Suprapubic skin (tissue), 4 donors: ENCODE data around the gene FAM241A. TPM values are rescaled to one million over a fixed set of nuclear protein-coding genes. Genes with fewer than 3 reads are reported as not detected.
A peak's percentile ranks its signal among the peaks of the same experiment; 100 is the strongest.
"Not testable (repeated sequence)": the region's sequence is repeated elsewhere in the genome, so short reads cannot be mapped to it uniquely, and the experiment has no call there.

ENCODE experiments used
- DNase-seq, 2 donors: peaks; one replicate each; pipeline ENCODE4 v3.0.0-alpha.2; 2019; ENCODE audit warnings: low spot score in 2 of 2
- H3K27ac ChIP-seq: fragments of 200-600 bp; sonication (generic); one replicate; pipeline ENCODE4 v1.5.1; 2019
- H3K27me3 ChIP-seq: fragments of 200-600 bp; sonication (generic); one replicate; pipeline ENCODE4 v1.5.1; 2019
- H3K36me3 ChIP-seq: fragments of 200-600 bp; sonication (generic); one replicate; pipeline ENCODE4 v1.5.1; 2019
- H3K4me1 ChIP-seq: fragments of 200-600 bp; sonication (generic); one replicate; pipeline ENCODE4 v1.5.1; 2019
- H3K4me3 ChIP-seq: fragments of 200-600 bp; sonication (generic); one replicate; pipeline ENCODE4 v1.5.1; 2019; ENCODE audit warnings: mild to moderate bottlenecking
- H3K9me3 ChIP-seq: fragments of 200-600 bp; sonication (generic); one replicate; pipeline ENCODE4 v1.5.1; 2019
- EP300 ChIP-seq: sonication (generic); formaldehyde crosslinking; IDR thresholded peaks from one replicate; pipeline ENCODE4 v1.6.1; 2017; ENCODE audit warnings: antibody characterized with exemption
- POLR2A ChIP-seq, 2 donors: fragments of 450-650 bp; IDR thresholded peaks; one replicate each; pipeline ENCODE4 v1.6.1; 2017; ENCODE audit warnings: antibody characterized with exemption in 2 of 2, mild to moderate bottlenecking in 2 of 2, moderate library complexity in 2 of 2
- POLR2AphosphoS5 ChIP-seq, 3 donors: sonication (generic); formaldehyde crosslinking; IDR thresholded peaks; one replicate each; pipeline ENCODE4 v1.6.1; 2017; ENCODE audit warnings: antibody characterized with exemption in 3 of 3
- WGBS: methylation state at CpG from one replicate; pipeline ENCODE4 v1.1.5; 2018; 5-methylcytosine and 5-hydroxymethylcytosine counted together
- total RNA-seq, 4 donors: library from RNA; depleted of rRNA; stranded (reverse); fragments of >200 nt; gene quantifications; one replicate each; pipeline ENCODE4 v1.1.0, GENCODE V29; 2016
- TF ChIP-seq, protein P1 (sequence below), 2 donors: fragments of 200-600 bp in 1 of 2; fragments of 450-650 bp in 1 of 2; sonication (generic) in 1 of 2; IDR thresholded peaks; one replicate each; pipeline ENCODE4 v1.5.1; 2016 to 2019; ENCODE audit warnings: antibody characterized with exemption in 2 of 2, mild to moderate bottlenecking in 1 of 2, moderate library complexity in 1 of 2

The FAM241A gene
- total RNA-seq, 4 donors from 2014 or later: 2.8 to 3.7 (median 3.4) TPM

- TF ChIP-seq POLR2AphosphoS5 (IDR thresholded peaks at IDR 0.05): no peak
- TF ChIP-seq, protein P1, sequence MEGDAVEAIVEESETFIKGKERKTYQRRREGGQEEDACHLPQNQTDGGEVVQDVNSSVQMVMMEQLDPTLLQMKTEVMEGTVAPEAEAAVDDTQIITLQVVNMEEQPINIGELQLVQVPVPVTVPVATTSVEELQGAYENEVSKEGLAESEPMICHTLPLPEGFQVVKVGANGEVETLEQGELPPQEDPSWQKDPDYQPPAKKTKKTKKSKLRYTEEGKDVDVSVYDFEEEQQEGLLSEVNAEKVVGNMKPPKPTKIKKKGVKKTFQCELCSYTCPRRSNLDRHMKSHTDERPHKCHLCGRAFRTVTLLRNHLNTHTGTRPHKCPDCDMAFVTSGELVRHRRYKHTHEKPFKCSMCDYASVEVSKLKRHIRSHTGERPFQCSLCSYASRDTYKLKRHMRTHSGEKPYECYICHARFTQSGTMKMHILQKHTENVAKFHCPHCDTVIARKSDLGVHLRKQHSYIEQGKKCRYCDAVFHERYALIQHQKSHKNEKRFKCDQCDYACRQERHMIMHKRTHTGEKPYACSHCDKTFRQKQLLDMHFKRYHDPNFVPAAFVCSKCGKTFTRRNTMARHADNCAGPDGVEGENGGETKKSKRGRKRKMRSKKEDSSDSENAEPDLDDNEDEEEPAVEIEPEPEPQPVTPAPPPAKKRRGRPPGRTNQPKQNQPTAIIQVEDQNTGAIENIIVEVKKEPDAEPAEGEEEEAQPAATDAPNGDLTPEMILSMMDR (IDR thresholded peaks at IDR 0.05): no peak
- no peak for TF ChIP-seq POLR2A (IDR thresholded peaks at IDR 0.05)
- no peak for TF ChIP-seq EP300
- DNase-seq: no peak
- Histone ChIP-seq H3K9me3 (no peaks in the 10 kb centered on the region), H3K27ac (no peak overlapping the region), H3K27me3 (no peaks in the 10 kb centered on the region), H3K4me1 (peaks cover 2% of the 10 kb centered on the region), H3K4me3 (no peak overlapping the region), H3K36me3 (no peaks in the 10 kb centered on the region)
- whole genome bisulfite sequencing: 89% methylated on average over 13 of the region's 13 CpGs
Observed at GRCh38 chr4:112168719-112169500, 23.7 kb downstream of the FAM241A start.

DNA sequence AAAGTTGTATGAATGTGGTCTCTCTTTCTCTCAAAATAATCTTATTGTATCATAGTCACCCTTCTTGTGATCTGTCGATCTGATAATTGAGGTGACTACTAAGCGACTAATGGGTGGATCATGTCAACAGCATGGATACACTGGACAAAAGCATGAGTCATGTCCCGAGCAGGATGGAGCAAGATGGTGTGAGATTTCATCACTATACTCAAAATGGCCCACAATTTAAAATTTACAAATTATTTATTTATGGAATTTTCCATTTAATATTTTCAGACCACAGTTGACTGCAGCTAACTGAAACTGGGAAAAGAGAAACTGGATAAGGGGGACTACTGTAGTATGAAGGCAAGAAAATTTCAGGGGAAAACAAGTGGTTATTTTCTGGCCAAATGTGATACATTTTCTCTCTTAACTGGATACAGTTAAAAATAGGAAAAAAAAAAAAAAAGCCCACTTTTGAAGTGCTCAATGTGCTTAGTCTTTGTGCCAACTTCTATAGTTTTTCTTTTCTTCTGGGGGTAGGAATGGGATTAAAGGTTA is 25.3 kb downstream of the FAM241A start:
- H3K9me3 ChIP-seq: no peaks in the 10 kb centered on the region
- H3K4me1 ChIP-seq: peaks cover 2% of the 10 kb centered on the region
- H3K27me3 ChIP-seq: no peaks in the 10 kb centered on the region
- TF ChIP-seq POLR2AphosphoS5 (IDR thresholded peaks at IDR 0.05): no peak
- TF ChIP-seq, protein P1 (IDR thresholded peaks at IDR 0.05): no peak
- TF ChIP-seq POLR2A (IDR thresholded peaks at IDR 0.05): no peak
- no peak for TF ChIP-seq EP300
- no peak for DNase-seq
- H3K27ac ChIP-seq: no peak overlapping the region
- no peak overlapping the region for H3K4me3 ChIP-seq
- H3K36me3 ChIP-seq: no peaks in the 10 kb centered on the region
- 59% methylated on average over 3 of the region's 3 CpGs for WGBS

- not testable (repeated sequence) for DNase-seq, H3K36me3 ChIP-seq, H3K4me1 ChIP-seq, H3K9me3 ChIP-seq, H3K4me3 ChIP-seq, H3K27ac ChIP-seq, H3K27me3 ChIP-seq
- WGBS: 93% methylated on average over 16 of the region's 16 CpGs
Observed at GRCh38 chr4:112171051-112171763, 26.0 kb downstream of the FAM241A start.

DNA sequence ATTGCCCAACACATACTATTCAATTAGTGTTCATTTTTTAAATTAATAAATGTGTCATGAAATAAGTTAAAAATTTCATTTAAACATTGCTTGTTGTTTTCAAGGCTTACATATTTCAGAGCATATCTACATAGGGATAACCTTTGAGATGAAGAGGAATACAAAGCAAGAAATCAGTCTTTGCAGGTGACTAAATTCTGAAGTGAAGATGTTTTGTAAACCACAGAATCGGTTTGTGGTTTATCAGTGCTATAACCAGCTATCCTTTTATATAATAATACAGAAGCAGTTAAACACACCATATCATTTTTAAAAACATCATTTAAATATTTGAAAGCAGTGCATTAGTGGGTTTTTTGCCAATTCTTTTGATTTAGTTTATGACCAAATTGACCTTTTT is 26.9 kb downstream of the FAM241A start:
- Histone ChIP-seq H3K27ac (no peak overlapping the region), H3K9me3 (no peaks in the 10 kb centered on the region), H3K4me3 (no peak overlapping the region), H3K27me3 (no peaks in the 10 kb centered on the region), H3K4me1 (peaks cover 2% of the 10 kb centered on the region), H3K36me3 (no peaks in the 10 kb centered on the region)
- WGBS: 93% methylated on average over 1 of the region's 1 CpG
- TF ChIP-seq POLR2A (IDR thresholded peaks at IDR 0.05) (no peak), POLR2AphosphoS5 (IDR thresholded peaks at IDR 0.05) (no peak), EP300 (no peak)
- TF ChIP-seq, protein P1 (IDR thresholded peaks at IDR 0.05): no peak
- DNase-seq: no peak

GRCh38 chr4:112173593-112174558 is 28.6 kb downstream of the FAM241A start:
- Histone ChIP-seq H3K4me3 (no peak overlapping the region), H3K27ac (peak overlapping the region; percentile 39), H3K36me3 (no peaks in the 10 kb centered on the region), H3K9me3 (no peaks in the 10 kb centered on the region), H3K27me3 (no peaks in the 10 kb centered on the region), H3K4me1 (peaks cover 2% of the 10 kb centered on the region)
- 89% methylated on average over 7 of the region's 8 CpGs for WGBS
- no peak for DNase-seq
- TF ChIP-seq, protein P1 (IDR thresholded peaks at IDR 0.05): no peak
- peak in 1 of 3 donors; percentile 43 for TF ChIP-seq POLR2AphosphoS5 (IDR thresholded peaks at IDR 0.05)
